Breast epithelium (tissue), 4 donors: ENCODE measurements around the gene ALK. TPM values are rescaled to one million over a fixed set of nuclear protein-coding genes. Genes with fewer than 3 reads are reported as not detected.

Source experiments
- DNase-seq, 2 donors: peaks; one replicate each; pipeline ENCODE4 v3.0.0-alpha.2; 2019; ENCODE audit warnings: low spot score in 2 of 2
- H3K27ac ChIP-seq, 2 donors: fragments of 200-600 bp; sonication (generic) in 1 of 2; one replicate each; pipeline ENCODE4 v1.5.1; 2016 to 2019; ENCODE audit warnings: mild to moderate bottlenecking in 1 of 2
- H3K27me3 ChIP-seq, 2 donors: fragments of 200-600 bp; sonication (generic) in 1 of 2; one replicate each; pipeline versions ENCODE4 v1.5.1 to v1.6.0; 2017 to 2019; ENCODE audit warnings: control low read depth in 1 of 2, mild to moderate bottlenecking in 1 of 2
- H3K36me3 ChIP-seq: fragments of 200-600 bp; one replicate; pipeline ENCODE4 v1.5.1; 2019
- H3K4me1 ChIP-seq, 2 donors: fragments of 200-600 bp; sonication (generic); one replicate each; pipeline ENCODE4 v1.5.1; 2016 to 2019; ENCODE audit warnings: control low read depth in 1 of 2
- H3K4me3 ChIP-seq, 3 donors: fragments of 200-600 bp; sonication (generic); 1 replicate in 2 of 3; 2 replicates in 1 of 3; pipeline ENCODE4 v1.5.1; 2016 to 2019; ENCODE audit warnings: mild to moderate bottlenecking in 3 of 3, moderate library complexity in 2 of 3
- H3K9me3 ChIP-seq, 2 donors: fragments of 200-600 bp; sonication (generic) in 1 of 2; one replicate each; pipeline ENCODE4 v1.5.1; 2016 to 2019; ENCODE audit warnings: control low read depth in 1 of 2
- CTCF ChIP-seq, 3 donors: fragments of 450-650 bp; IDR thresholded peaks; one replicate each; pipeline ENCODE4 v1.5.1; 2016 to 2017; ENCODE audit warnings: antibody characterized with exemption in 3 of 3, mild to moderate bottlenecking in 3 of 3, moderate library complexity in 3 of 3
- POLR2A ChIP-seq: fragments of 450-650 bp; IDR thresholded peaks from one replicate; pipeline ENCODE4 v1.6.1; 2016; ENCODE audit warnings: antibody characterized with exemption, mild to moderate bottlenecking, moderate library complexity
- POLR2AphosphoS5 ChIP-seq, 3 donors: sonication (generic); formaldehyde crosslinking; IDR thresholded peaks; one replicate each; pipeline ENCODE4 v1.6.1; 2017; ENCODE audit warnings: antibody characterized with exemption in 3 of 3
- intact Hi-C: fragments of 100-400 bp; cut with DNase I; formaldehyde crosslinking; loops from one replicate; pipeline ENCODE4 v1.15.1; 2023; ENCODE audit warnings: low total_unique reads
- total RNA-seq, 3 donors: library from RNA; depleted of rRNA; stranded (reverse); fragments of >200 nt; gene quantifications; one replicate each; pipeline ENCODE4 v1.1.0, GENCODE V29; 2016

The ALK gene
- total RNA-seq, 3 donors from 2014 or later: 0.33 to 5.6 (median 0.64) TPM

- no peak for TF ChIP-seq CTCF (IDR thresholded peaks at IDR 0.05)
- TF ChIP-seq POLR2A: no peak
- TF ChIP-seq POLR2AphosphoS5 (IDR thresholded peaks at IDR 0.05): no peak
- H3K36me3 ChIP-seq: no peaks in the 10 kb centered on the region
- no peaks in the 10 kb centered on the region for H3K27me3 ChIP-seq
- no peak overlapping the region for H3K4me3 ChIP-seq
- DNase-seq: no peak
- intact Hi-C loops: no loop called here
- H3K9me3 ChIP-seq: no peaks in the 10 kb centered on the region
- peak overlapping the region in 1 of 2 donors; percentile 4 for H3K27ac ChIP-seq
- no peaks in the 10 kb centered on the region for H3K4me1 ChIP-seq
Observed at GRCh38 chr2:29718076-29718686, 203.2 kb downstream of the ALK start.

- Histone ChIP-seq H3K4me3 (no peak overlapping the region), H3K27me3 (no peaks in the 10 kb centered on the region), H3K36me3 (no peaks in the 10 kb centered on the region), H3K4me1 (no peaks in the 10 kb centered on the region), H3K9me3 (no peaks in the 10 kb centered on the region), H3K27ac (no peak overlapping the region)
- no peak for DNase-seq
- TF ChIP-seq CTCF (IDR thresholded peaks at IDR 0.05) (no peak), POLR2A (no peak), POLR2AphosphoS5 (IDR thresholded peaks at IDR 0.05) (no peak)
- intact Hi-C loops: no loop called here
Observed at GRCh38 chr2:29715655-29716054, 205.7 kb downstream of the ALK start.

- H3K27ac ChIP-seq: no peak overlapping the region
- no peaks in the 10 kb centered on the region for H3K9me3 ChIP-seq
- H3K4me3 ChIP-seq: no peak overlapping the region
- TF ChIP-seq POLR2A (no peak), POLR2AphosphoS5 (IDR thresholded peaks at IDR 0.05) (no peak), CTCF (IDR thresholded peaks at IDR 0.05) (no peak)
- intact Hi-C loops: no loop called here
- H3K4me1 ChIP-seq: no peaks in the 10 kb centered on the region
- H3K27me3 ChIP-seq: no peaks in the 10 kb centered on the region
- no peaks in the 10 kb centered on the region for H3K36me3 ChIP-seq
- no peak for DNase-seq
Observed at GRCh38 chr2:29714333-29714732, 207.1 kb downstream of the ALK start.

GRCh38 chr2:29706171-29706720 lies 215.1 kb downstream of the ALK start:
- TF ChIP-seq POLR2AphosphoS5 (IDR thresholded peaks at IDR 0.05): no peak
- no peak for TF ChIP-seq CTCF (IDR thresholded peaks at IDR 0.05)
- TF ChIP-seq POLR2A: no peak
- Histone ChIP-seq H3K27ac (no peak overlapping the region), H3K4me1 (no peaks in the 10 kb centered on the region), H3K4me3 (no peak overlapping the region), H3K36me3 (no peaks in the 10 kb centered on the region), H3K9me3 (no peaks in the 10 kb centered on the region), H3K27me3 (no peaks in the 10 kb centered on the region)
- intact Hi-C loops: no loop called here
- DNase-seq: no peak

- Histone ChIP-seq H3K36me3 (no peaks in the 10 kb centered on the region), H3K4me1 (no peaks in the 10 kb centered on the region), H3K4me3 (no peak overlapping the region), H3K27ac (no peak overlapping the region), H3K9me3 (no peaks in the 10 kb centered on the region), H3K27me3 (no peaks in the 10 kb centered on the region)
- no peak for TF ChIP-seq CTCF (IDR thresholded peaks at IDR 0.05)
- TF ChIP-seq POLR2A: no peak
- TF ChIP-seq POLR2AphosphoS5 (IDR thresholded peaks at IDR 0.05): no peak
- intact Hi-C loops: no loop called here
- no peak for DNase-seq
Observed at GRCh38 chr2:29705616-29706015, 215.8 kb downstream of the ALK start.
